Measurements from ENCODE around the gene GRAMD1C. TPM values are rescaled to one million over a fixed set of nuclear protein-coding genes. Genes with fewer than 3 reads are reported as not detected.

GRAMD1C gene
- polyA plus RNA-seq, 2 of the 4 experiments (the other 2 are of a cell fraction), result 0.32 to 0.59 TPM

DNA sequence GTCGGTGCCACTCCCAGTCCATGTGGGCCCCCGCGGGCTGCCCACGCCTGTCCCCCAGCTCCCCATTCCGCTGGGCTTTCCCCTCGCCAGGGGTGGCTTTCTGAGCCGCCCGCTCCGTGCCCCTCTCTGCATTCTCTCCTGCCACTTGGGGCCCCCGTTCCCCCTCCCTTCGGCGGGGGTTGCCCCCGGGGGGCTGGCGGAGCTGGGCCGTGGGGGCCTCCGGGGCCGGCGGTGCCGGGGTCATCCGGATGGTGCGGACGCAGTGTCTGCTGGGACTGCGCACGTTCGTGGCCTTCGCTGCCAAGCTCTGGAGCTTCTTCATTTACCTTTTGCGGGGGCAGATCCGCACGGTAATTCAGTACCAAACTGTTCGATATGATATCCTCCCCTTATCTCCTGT lies 46.5 kb downstream of the GRAMD1C start:
- TF ChIP-seq CBX2 (IDR thresholded peaks at IDR 0.05; ENCODE audit: borderline replicate concordance, low read depth) (no peak), FOSL2 (IDR thresholded peaks at IDR 0.05) (no peak), FOSL2 (CRISPR knock-in tag; IDR thresholded peaks at IDR 0.05) (no peak), HOXA7 (CRISPR knock-in tag; IDR thresholded peaks at IDR 0.05) (no peak), GATA3 (IDR thresholded peaks at IDR 0.05; ENCODE audit: borderline replicate concordance) (no peak), RNF2 (IDR thresholded peaks at IDR 0.05; ENCODE audit: borderline replicate concordance, low read depth) (no peak), POLR2AphosphoS2 (conservative IDR thresholded peaks at IDR 0.05; ENCODE audit: low read length) (no peak), POLR2A (IDR thresholded peaks at IDR 0.05; ENCODE audit: low read length) (no peak), HDAC2 (IDR thresholded peaks at IDR 0.05) (no peak), FOSB (CRISPR knock-in tag; IDR thresholded peaks at IDR 0.05) (no peak)
- TF ChIP-seq, protein P1, sequence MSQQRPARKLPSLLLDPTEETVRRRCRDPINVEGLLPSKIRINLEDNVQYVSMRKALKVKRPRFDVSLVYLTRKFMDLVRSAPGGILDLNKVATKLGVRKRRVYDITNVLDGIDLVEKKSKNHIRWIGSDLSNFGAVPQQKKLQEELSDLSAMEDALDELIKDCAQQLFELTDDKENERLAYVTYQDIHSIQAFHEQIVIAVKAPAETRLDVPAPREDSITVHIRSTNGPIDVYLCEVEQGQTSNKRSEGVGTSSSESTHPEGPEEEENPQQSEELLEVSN (IDR thresholded peaks at IDR 0.05; ENCODE audit: borderline replicate concordance, low read depth), result no peak
- TF ChIP-seq, protein P2, sequence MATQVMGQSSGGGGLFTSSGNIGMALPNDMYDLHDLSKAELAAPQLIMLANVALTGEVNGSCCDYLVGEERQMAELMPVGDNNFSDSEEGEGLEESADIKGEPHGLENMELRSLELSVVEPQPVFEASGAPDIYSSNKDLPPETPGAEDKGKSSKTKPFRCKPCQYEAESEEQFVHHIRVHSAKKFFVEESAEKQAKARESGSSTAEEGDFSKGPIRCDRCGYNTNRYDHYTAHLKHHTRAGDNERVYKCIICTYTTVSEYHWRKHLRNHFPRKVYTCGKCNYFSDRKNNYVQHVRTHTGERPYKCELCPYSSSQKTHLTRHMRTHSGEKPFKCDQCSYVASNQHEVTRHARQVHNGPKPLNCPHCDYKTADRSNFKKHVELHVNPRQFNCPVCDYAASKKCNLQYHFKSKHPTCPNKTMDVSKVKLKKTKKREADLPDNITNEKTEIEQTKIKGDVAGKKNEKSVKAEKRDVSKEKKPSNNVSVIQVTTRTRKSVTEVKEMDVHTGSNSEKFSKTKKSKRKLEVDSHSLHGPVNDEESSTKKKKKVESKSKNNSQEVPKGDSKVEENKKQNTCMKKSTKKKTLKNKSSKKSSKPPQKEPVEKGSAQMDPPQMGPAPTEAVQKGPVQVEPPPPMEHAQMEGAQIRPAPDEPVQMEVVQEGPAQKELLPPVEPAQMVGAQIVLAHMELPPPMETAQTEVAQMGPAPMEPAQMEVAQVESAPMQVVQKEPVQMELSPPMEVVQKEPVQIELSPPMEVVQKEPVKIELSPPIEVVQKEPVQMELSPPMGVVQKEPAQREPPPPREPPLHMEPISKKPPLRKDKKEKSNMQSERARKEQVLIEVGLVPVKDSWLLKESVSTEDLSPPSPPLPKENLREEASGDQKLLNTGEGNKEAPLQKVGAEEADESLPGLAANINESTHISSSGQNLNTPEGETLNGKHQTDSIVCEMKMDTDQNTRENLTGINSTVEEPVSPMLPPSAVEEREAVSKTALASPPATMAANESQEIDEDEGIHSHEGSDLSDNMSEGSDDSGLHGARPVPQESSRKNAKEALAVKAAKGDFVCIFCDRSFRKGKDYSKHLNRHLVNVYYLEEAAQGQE (IDR thresholded peaks at IDR 0.05), result no peak
- TF ChIP-seq, protein P3, sequence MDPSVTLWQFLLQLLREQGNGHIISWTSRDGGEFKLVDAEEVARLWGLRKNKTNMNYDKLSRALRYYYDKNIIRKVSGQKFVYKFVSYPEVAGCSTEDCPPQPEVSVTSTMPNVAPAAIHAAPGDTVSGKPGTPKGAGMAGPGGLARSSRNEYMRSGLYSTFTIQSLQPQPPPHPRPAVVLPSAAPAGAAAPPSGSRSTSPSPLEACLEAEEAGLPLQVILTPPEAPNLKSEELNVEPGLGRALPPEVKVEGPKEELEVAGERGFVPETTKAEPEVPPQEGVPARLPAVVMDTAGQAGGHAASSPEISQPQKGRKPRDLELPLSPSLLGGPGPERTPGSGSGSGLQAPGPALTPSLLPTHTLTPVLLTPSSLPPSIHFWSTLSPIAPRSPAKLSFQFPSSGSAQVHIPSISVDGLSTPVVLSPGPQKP (IDR thresholded peaks at IDR 0.05; ENCODE audit: low read depth, low read length), result no peak
- ChIA-PET CTCF (no interaction called here), POLR2A (no interaction called here)
- Histone ChIP-seq H3K4me1 (no peaks in the 10 kb centered on the region), H3K4me3 (no peak overlapping the region), H3K27ac (no peak overlapping the region), H3K9me3 (no peaks in the 10 kb centered on the region), H3K4me2 (no peak overlapping the region)
- no peak for DNase-seq (ENCODE audit: low read depth in 1 of 2, low spot score in 1 of 2)
- no peak for ATAC-seq
- 94% methylated on average over 10 of the region's 30 CpGs for WGBS (ENCODE audit: missing lambda C conversion rate)
- FAIRE-seq, result no peak

DNA sequence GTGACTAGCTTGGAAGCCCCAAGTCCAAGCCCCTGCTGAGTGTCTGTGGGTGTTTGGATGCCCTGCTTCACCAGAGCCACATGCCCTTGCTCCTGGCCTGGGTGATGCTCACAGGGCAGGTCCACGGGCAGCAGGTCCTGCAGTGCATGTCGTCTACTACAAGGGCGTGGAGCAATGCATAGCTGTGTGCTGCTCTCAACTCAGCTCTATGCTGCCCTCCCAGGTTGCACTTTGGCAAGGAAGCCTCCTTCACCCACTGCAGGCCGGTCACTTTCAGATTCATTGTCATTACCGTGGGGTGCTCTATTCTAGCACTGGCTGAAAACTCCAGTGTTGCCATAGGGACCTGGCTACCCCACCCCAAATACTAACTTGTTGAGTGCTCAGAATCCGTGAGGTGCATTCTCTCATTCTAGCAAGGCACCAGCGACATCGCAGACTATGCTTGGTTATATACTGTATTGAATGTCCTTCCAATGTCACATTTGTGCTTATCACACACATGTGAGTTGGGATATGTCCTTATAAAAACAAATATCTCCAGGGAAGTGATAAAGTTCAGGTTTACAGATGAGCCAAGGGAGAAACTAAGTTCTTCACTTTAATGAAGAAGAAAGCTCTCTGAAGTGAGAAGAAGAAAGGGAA lies 51.8 kb downstream of the GRAMD1C start:
- H3K9me3 ChIP-seq, result no peaks in the 10 kb centered on the region
- H3K27ac ChIP-seq, result no peak overlapping the region
- H3K4me2 ChIP-seq, result no peak overlapping the region
- TF ChIP-seq JUNB (IDR thresholded peaks at IDR 0.05) (no peak), HOXB5 (CRISPR knock-in tag; IDR thresholded peaks at IDR 0.05) (no peak), NPAS2 (CRISPR knock-in tag; IDR thresholded peaks at IDR 0.05; ENCODE audit: borderline replicate concordance) (no peak), EHF (CRISPR knock-in tag; IDR thresholded peaks at IDR 0.05) (no peak), RAD21 (conservative IDR thresholded peaks at IDR 0.05 in 1 of 2, IDR thresholded peaks at IDR 0.05 in 1 of 2) (no peak), SMC3 (IDR thresholded peaks at IDR 0.05) (no peak), TP53 (CRISPR knock-in tag; IDR thresholded peaks at IDR 0.05) (no peak), ZC3H11A (IDR thresholded peaks at IDR 0.05) (no peak), ZSCAN20 (CRISPR knock-in tag; IDR thresholded peaks at IDR 0.05) (no peak), ZNF302 (CRISPR knock-in tag; IDR thresholded peaks at IDR 0.05) (no peak), FOSL2 (IDR thresholded peaks at IDR 0.05) (no peak), FOSL2 (CRISPR knock-in tag; IDR thresholded peaks at IDR 0.05) (no peak), CEBPB (IDR thresholded peaks at IDR 0.05) (no peak)
- TF ChIP-seq, protein P4, sequence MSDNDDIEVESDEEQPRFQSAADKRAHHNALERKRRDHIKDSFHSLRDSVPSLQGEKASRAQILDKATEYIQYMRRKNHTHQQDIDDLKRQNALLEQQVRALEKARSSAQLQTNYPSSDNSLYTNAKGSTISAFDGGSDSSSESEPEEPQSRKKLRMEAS (IDR thresholded peaks at IDR 0.05), result no peak
- TF ChIP-seq, protein P2 (IDR thresholded peaks at IDR 0.05), result no peak
- no peak overlapping the region for H3K4me3 ChIP-seq
- CTCF ChIA-PET, result interaction anchor here (1.0 to 1.2 kb wide), 2 partner anchors 11 to 17 kb away, joined by 3 to 4 read pairs; no protein-coding TSS in a partner anchor
- peak; percentile 83 to 89 for ATAC-seq
- no peaks in the 10 kb centered on the region for H3K4me1 ChIP-seq
- no peak for FAIRE-seq
- POLR2A ChIA-PET, result no interaction called here
- DNase-seq (ENCODE audit: low read depth in 1 of 2, low spot score in 1 of 2), result peak in 1 of 2 experiments; percentile 30
- 43% methylated on average over 7 of the region's 8 CpGs for WGBS (ENCODE audit: missing lambda C conversion rate)
